ENCODE measurements around the gene KLHL40. TPM values are rescaled to one million over a fixed set of nuclear protein-coding genes. Genes with fewer than 3 reads are reported as not detected.

Gene KLHL40
- total RNA-seq, 6 experiments from 2014 or later: not detected

DNA sequence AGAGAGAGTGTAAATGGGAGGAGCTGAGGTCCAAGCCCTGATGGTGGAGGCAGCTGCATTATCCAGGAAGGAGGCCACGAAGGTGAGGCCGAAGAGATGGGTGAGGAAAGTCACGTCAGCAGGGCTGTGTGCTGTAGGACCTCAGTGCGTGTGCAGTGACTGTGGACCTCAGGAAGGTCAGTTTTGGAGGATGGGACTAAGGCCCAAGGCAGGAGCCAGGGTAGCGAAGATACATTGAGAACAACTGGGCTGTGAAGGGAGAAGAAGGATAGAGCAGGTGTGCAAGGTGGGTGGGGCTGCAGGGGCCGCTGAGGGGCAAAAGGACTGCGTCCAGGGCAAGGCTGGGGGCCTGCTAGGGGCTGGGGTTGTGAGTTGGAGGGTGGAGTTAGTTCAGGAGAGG is 4.9 kb downstream of the KLHL40 start:
- DNase-seq: no peak
- Mint-ChIP-seq H3K9me3 (no peaks in the 10 kb centered on the region), H3K27ac (no peak overlapping the region), H3K4me3 (no peak overlapping the region), H3K4me1 (ENCODE audit: low read depth) (no peaks in the 10 kb centered on the region), H3K36me3 (ENCODE audit: low read depth) (no peaks in the 10 kb centered on the region), H3K27me3 (ENCODE audit: insufficient read depth) (peaks cover 27% of the 10 kb centered on the region)
- TF ChIP-seq, protein P1, sequence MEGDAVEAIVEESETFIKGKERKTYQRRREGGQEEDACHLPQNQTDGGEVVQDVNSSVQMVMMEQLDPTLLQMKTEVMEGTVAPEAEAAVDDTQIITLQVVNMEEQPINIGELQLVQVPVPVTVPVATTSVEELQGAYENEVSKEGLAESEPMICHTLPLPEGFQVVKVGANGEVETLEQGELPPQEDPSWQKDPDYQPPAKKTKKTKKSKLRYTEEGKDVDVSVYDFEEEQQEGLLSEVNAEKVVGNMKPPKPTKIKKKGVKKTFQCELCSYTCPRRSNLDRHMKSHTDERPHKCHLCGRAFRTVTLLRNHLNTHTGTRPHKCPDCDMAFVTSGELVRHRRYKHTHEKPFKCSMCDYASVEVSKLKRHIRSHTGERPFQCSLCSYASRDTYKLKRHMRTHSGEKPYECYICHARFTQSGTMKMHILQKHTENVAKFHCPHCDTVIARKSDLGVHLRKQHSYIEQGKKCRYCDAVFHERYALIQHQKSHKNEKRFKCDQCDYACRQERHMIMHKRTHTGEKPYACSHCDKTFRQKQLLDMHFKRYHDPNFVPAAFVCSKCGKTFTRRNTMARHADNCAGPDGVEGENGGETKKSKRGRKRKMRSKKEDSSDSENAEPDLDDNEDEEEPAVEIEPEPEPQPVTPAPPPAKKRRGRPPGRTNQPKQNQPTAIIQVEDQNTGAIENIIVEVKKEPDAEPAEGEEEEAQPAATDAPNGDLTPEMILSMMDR (IDR thresholded peaks at IDR 0.05): no peak

DNA sequence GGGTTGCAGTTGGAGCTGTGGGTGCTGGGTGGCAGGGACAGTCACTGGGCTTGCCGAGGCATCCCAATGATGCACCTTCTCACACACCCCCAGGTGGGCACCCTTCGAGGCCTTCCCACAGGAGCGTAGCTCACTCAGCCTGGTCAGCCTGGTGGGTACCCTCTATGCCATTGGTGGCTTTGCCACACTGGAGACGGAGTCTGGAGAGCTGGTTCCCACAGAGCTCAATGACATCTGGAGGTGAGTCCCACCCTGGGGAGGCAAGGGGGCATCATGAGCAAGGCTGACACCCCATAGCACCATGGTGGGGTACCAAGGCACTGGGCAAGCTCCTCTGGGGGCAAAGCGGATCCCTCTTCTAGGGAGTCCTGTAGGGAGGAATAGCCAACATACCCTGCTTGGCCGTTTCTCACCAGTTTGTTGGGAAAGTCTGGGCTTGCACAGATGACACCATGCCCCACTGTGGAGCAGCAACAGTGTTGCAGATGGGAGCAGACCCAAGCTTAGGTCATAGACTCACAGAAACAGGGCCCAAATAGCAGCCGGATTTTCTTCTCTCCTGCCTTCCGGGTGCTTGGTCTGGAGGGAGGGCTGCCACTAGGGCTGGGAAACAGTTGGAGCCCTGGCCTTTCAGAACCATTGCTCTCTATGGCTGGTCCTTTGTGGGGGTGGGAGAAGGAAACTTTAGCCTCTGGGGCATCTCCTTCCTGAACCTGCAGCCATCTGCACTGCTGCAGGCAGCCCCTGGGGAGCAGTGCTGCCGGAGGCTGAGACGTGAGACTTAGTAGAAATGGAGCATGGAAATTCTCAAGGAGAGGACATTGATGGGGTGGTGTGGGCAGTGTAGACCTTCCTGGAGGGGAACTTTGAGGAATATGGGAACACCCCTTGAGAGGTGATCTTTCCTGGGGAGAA is 5.7 kb downstream of the KLHL40 start:
- TF ChIP-seq, protein P1 (IDR thresholded peaks at IDR 0.05): no peak
- peaks cover 26% of the 10 kb centered on the region for H3K27me3 Mint-ChIP-seq (ENCODE audit: insufficient read depth)
- no peak overlapping the region for H3K27ac Mint-ChIP-seq

DNA sequence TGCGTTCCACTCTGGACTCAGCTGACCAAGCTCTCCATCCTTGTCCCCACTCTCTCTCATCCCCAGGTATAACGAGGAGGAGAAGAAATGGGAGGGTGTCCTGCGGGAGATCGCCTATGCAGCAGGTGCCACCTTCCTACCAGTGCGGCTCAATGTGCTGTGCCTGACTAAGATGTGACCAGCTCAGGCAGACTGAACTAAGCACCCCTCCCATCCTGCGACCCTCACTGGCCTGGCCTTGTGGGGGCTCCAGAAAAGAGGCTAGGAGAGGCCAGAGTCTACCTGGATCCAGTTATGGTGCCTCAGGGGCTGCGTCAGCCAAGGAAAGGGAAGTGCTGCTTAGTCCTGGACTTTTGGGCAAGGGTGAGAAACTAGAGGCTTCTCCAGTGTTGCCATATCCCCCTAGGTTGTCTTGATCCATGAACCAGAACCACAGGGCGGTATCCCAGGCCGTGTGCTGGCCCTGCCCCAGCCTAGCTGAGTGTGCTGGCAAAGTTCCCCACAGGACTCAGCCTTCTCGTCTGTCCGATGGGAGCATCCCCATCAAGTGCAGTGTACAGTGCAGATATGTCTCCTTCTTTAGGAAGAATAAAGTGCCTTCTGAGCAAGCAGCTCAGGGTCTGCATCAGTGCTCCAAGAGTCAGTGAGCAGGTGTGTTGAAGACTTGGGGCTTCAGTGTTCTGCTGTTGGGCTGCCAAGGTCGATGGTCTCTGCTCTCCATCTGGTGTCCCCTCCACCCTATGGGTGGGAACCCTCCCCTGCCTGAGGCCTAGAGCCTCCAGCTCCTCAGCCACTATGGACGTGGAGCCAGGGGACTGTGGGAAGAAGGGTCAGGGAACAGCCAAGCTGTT is 6.7 kb downstream of the KLHL40 start:
- Mint-ChIP-seq H3K4me3 (no peak overlapping the region), H3K27ac (no peak overlapping the region), H3K9me3 (no peaks in the 10 kb centered on the region), H3K4me1 (ENCODE audit: low read depth) (no peaks in the 10 kb centered on the region), H3K36me3 (ENCODE audit: low read depth) (no peaks in the 10 kb centered on the region), H3K27me3 (ENCODE audit: insufficient read depth) (peaks cover 18% of the 10 kb centered on the region)
- no peak for DNase-seq
- TF ChIP-seq, protein P1 (IDR thresholded peaks at IDR 0.05): no peak

More for the DNA sequence above, 5.7 kb downstream of the KLHL40 start:
- no peak overlapping the region for H3K4me3 Mint-ChIP-seq
- no peak for DNase-seq
- H3K9me3 Mint-ChIP-seq: no peaks in the 10 kb centered on the region
- H3K4me1 Mint-ChIP-seq (ENCODE audit: low read depth): no peaks in the 10 kb centered on the region
- H3K36me3 Mint-ChIP-seq (ENCODE audit: low read depth): no peaks in the 10 kb centered on the region

DNA sequence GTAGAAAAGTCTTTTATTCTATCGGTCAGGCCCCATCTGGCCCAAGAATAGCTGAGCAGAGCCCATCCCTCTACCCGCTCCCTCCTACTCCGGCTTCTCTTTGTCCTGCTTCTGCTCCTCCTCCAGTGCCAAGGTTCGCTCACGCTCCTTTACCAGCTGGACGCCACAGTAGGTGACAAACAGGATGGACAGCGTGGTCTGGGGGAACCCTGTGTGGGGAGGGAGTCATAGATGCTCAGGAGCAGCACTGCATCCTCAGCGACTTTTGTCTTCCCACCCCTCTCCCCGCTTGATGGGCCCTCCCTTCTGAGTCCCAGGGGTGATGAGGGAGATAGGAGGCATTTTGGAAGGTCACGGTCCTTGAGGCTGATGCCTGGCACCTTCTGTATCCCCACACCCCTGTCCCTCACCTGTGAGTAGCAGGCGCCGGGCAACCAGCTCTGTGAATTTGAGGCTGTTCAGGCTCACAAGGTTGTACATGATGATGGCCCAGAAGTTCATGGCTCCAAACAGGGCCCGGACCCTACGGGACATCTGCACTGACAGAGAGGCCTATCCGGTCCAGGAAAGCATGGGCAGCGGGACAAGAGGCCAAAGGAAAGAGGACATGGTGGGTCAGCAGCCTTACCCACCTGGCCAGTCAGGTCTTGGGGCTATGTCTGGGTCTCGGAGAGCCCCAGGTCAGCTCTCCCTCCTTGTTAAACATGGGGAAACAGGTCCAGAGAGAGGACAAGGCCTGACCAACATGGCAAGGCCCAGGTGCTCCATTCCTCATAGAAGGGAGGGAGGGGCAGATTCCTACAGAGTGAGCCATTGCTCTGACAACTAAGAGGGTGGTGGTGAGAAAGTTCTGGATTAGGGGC is 7.6 kb downstream of the KLHL40 start:
- Mint-ChIP-seq H3K27ac (no peak overlapping the region), H3K4me1 (ENCODE audit: low read depth) (no peaks in the 10 kb centered on the region), H3K9me3 (no peaks in the 10 kb centered on the region)

More for the DNA sequence above, 7.6 kb downstream of the KLHL40 start:
- peaks cover 16% of the 10 kb centered on the region for H3K27me3 Mint-ChIP-seq (ENCODE audit: insufficient read depth)
- H3K36me3 Mint-ChIP-seq (ENCODE audit: low read depth): no peaks in the 10 kb centered on the region
- no peak for DNase-seq
- no peak overlapping the region for H3K4me3 Mint-ChIP-seq
- TF ChIP-seq, protein P1 (IDR thresholded peaks at IDR 0.05): no peak

All from HFFc6 (cell line).